HepG2 (cell line): ENCODE data around the gene TOX2. TPM values are rescaled to one million over a fixed set of nuclear protein-coding genes. Genes with fewer than 3 reads are reported as not detected.

Experiments
- ATAC-seq: fragments of 200-7000 bp; cut with Tn5 transposase; 3 replicates; pipeline ENCODE4 v1.9.1; 2020; ENCODE audit warnings: mild to moderate bottlenecking, moderate library complexity
- BruUV-seq: library from RNA; stranded (reverse); fragments of 400-500 nt; replicated peaks from 2 replicates; lab custom pipeline; 2021; lab: Mats Ljungman, UMichigan
- CTCF ChIA-PET: fragments of 300-600 bp; formaldehyde crosslinking; extraction: SDS; loops from one replicate; lab custom pipeline; 2021; ENCODE audit warnings: low total read pairs, inconsistent platforms, low intra/inter-chr PET ratio; lab: Yijun Ruan, JAX
- POLR2A ChIA-PET: fragments of 350-600 bp; sonication (Branson Sonifier 250); formaldehyde crosslinking; loops from one replicate; lab custom pipeline; 2020; ENCODE audit warnings: antibody characterized with exemption, inconsistent platforms; lab: Yijun Ruan, JAX
- DNase-seq: peaks from one replicate; pipeline ENCODE4 v3.0.0-alpha.2; 2015; ENCODE audit warnings: low spot score
- FAIRE-seq: peaks from 3 replicates; lab custom pipeline; 2011; peaks lifted over from hg19 to GRCh38; lab: Jason Lieb, UNC
- H2AFZ ChIP-seq: one replicate; pipeline ENCODE4 v1.6.1; 2011; ENCODE audit warnings: low read length, inconsistent platforms
- H3K27ac ChIP-seq: fragments of 300-600 bp; 3 replicates; pipeline ENCODE4 v1.8.0; 2011; ENCODE audit warnings: mixed run types, mild to moderate bottlenecking, mixed read lengths, low read length, inconsistent platforms; ENCODE audit not compliant: insufficient read depth; ENCODE audit errors: extremely low read length
- H3K27me3 ChIP-seq, 2 experiments: fragments of 200-600 bp in 1 of 2; 2 replicates in 1 of 2; 3 replicates in 1 of 2; pipeline versions ENCODE4 v1.6.0 to v1.8.0; 2011; ENCODE audit warnings: low read length in 2 of 2, mild to moderate bottlenecking in 2 of 2, moderate library complexity in 2 of 2, inconsistent platforms in 1 of 2; ENCODE audit not compliant: insufficient read depth in 2 of 2, control insufficient read depth in 1 of 2
- H3K36me3 ChIP-seq, 2 experiments: fragments of 200-600 bp in 1 of 2; replicated peaks in 1 of 2; 2 replicates in 1 of 2; 3 replicates in 1 of 2; pipeline versions ENCODE4 v1.5.1 to v1.8.0; 2011; ENCODE audit warnings: low read length in 2 of 2, inconsistent platforms in 1 of 2; ENCODE audit not compliant: insufficient read depth in 2 of 2, control insufficient read depth in 1 of 2
- H3K4me1 ChIP-seq: 2 replicates; pipeline ENCODE4 v1.5.1; 2012; ENCODE audit warnings: low read length, inconsistent platforms; ENCODE audit not compliant: insufficient read depth
- H3K4me2 ChIP-seq: 2 replicates; pipeline ENCODE4 v1.6.0; 2011; ENCODE audit warnings: low read depth, low read length, inconsistent platforms
- H3K4me3 ChIP-seq, 3 experiments: fragments of 200-600 bp in 1 of 3; sonication (generic), shearing (Covaris generic) in 1 of 3; replicated peaks in 1 of 3; 2 replicates each; pipeline ENCODE4 v1.5.1; 2011 to 2016; ENCODE audit warnings: low read length in 3 of 3, inconsistent platforms in 2 of 3, low read depth in 2 of 3, mild to moderate bottlenecking in 2 of 3, control low read depth in 1 of 3, mixed read lengths in 1 of 3; ENCODE audit not compliant: insufficient read depth in 1 of 3
- H3K79me2 ChIP-seq: one replicate; pipeline ENCODE4 v1.6.1; 2011; ENCODE audit warnings: low read length, inconsistent platforms; ENCODE audit not compliant: insufficient read depth
- H3K9ac ChIP-seq: 2 replicates; pipeline ENCODE4 v1.6.0; 2011; ENCODE audit warnings: mild to moderate bottlenecking, low read depth, low read length, inconsistent platforms; ENCODE audit not compliant: insufficient read depth
- H3K9me3 ChIP-seq: 2 replicates; pipeline ENCODE4 v1.5.1; 2012; ENCODE audit warnings: mild to moderate bottlenecking, low read length
- H4K20me1 ChIP-seq: 2 replicates; pipeline ENCODE4 v1.6.0; 2011; ENCODE audit warnings: inconsistent platforms, mild to moderate bottlenecking, low read length, moderate library complexity; ENCODE audit not compliant: insufficient read depth
- AKAP8 ChIP-seq: sonication (generic); formaldehyde crosslinking; IDR thresholded peaks from 2 replicates; pipeline ENCODE4 v1.5.1; 2020; ENCODE audit warnings: mild to moderate bottlenecking, missing genetic modification reagents
- CC2D1A ChIP-seq: sonication (generic); formaldehyde crosslinking; IDR thresholded peaks from 2 replicates; pipeline ENCODE4 v1.8.1; 2023; ENCODE audit warnings: mild to moderate bottlenecking, missing genetic modification reagents
- EEA1 ChIP-seq: sonication (generic); formaldehyde crosslinking; IDR thresholded peaks from 2 replicates; pipeline ENCODE4 v1.5.1; 2020; ENCODE audit warnings: mild to moderate bottlenecking, missing genetic modification reagents, borderline replicate concordance
- EED ChIP-seq: sonication (generic); formaldehyde crosslinking; IDR thresholded peaks from 2 replicates; pipeline ENCODE4 v1.5.0; 2020; ENCODE audit warnings: mild to moderate bottlenecking, missing genetic modification reagents
- HOXA7 ChIP-seq: sonication (generic); formaldehyde crosslinking; IDR thresholded peaks from 2 replicates; pipeline ENCODE4 v1.8.1; 2022; ENCODE audit warnings: mild to moderate bottlenecking, missing genetic modification reagents, moderate library complexity
- JARID2 ChIP-seq: sonication (generic); formaldehyde crosslinking; IDR thresholded peaks from 2 replicates; pipeline ENCODE4 v1.8.1; 2023; ENCODE audit warnings: missing genetic modification reagents, inconsistent platforms; ENCODE audit not compliant: insufficient replicate concordance
- KDM1A ChIP-seq: IDR thresholded peaks from 2 replicates; pipeline ENCODE4 v1.6.1; 2016; ENCODE audit warnings: missing compliant biosample characterization
- KIAA2018 ChIP-seq: sonication (generic); formaldehyde crosslinking; IDR thresholded peaks from 2 replicates; pipeline ENCODE4 v1.5.0; 2020; ENCODE audit warnings: mild to moderate bottlenecking, missing genetic modification reagents, borderline replicate concordance
- KLF6 ChIP-seq: IDR thresholded peaks from 2 replicates; pipeline ENCODE4 v1.8.0; 2016; ENCODE audit warnings: missing biosample characterization, missing genetic modification reagents
- MAF1 ChIP-seq: sonication (generic); formaldehyde crosslinking; IDR thresholded peaks from 2 replicates; pipeline ENCODE4 v1.5.0; 2020; ENCODE audit warnings: missing genetic modification reagents, borderline replicate concordance
- MEF2D ChIP-seq: sonication (generic); formaldehyde crosslinking; IDR thresholded peaks from 2 replicates; pipeline ENCODE4 v1.5.1; 2020; ENCODE audit warnings: mild to moderate bottlenecking, missing genetic modification reagents
- MTF1 ChIP-seq: sonication (generic); formaldehyde crosslinking; IDR thresholded peaks from 2 replicates; pipeline ENCODE4 v1.5.0; 2020; ENCODE audit warnings: missing genetic modification reagents
- RBM22 ChIP-seq: fragments of 200-400 bp; formaldehyde crosslinking; optimal IDR thresholded peaks from 2 replicates; pipeline ENCODE3; 2017; ENCODE audit warnings: mild to moderate bottlenecking, low read length, moderate library complexity
- ZBTB37 ChIP-seq: sonication (generic); formaldehyde crosslinking; IDR thresholded peaks from 2 replicates; pipeline ENCODE4 v1.4.0; 2020; ENCODE audit warnings: mild to moderate bottlenecking, missing genetic modification reagents
- ZNF605 ChIP-seq: sonication (generic); formaldehyde crosslinking; IDR thresholded peaks from 2 replicates; pipeline ENCODE4 v1.8.0; 2022; ENCODE audit warnings: mild to moderate bottlenecking, missing genetic modification reagents
- WGBS: methylation state at CpG from one replicate; pipeline ENCODE4 v1.1.6; 2017; ENCODE audit warnings: low lambda C conversion rate; 5-methylcytosine and 5-hydroxymethylcytosine counted together
- in situ Hi-C: cut with HindIII; loops from 2 replicates; pipeline ENCODE4 v1.10.0; 2017; ENCODE audit warnings: low pct_unique_long_range_greater_than_20kb; ENCODE audit not compliant: extremely low pct_ligation_motif_present
- intact Hi-C: fragments of 100-400 bp; cut with micrococcal nuclease; formaldehyde crosslinking; loops from one replicate; pipeline ENCODE4 v1.10.0; 2022; ENCODE audit not compliant: unreplicated experiment
- polyA plus RNA-seq, 8 experiments: library from polyadenylated mRNA; depleted of rRNA in 3 of 8; stranded (reverse) in 7 of 8; unstranded in 1 of 8; fragments of >200 nt; fragmentation: Illumina TruSeq in 4 of 8; extraction: Trizol in 4 of 8; gene quantifications; 2 replicates each; pipeline versions ENCODE4 v1.2.1 to v1.2.3, GENCODE V29; 2011 to 2016; ENCODE audit warnings: low read depth in 4 of 8, missing spikeins in 1 of 8, mixed read lengths in 1 of 8; ENCODE audit not compliant: insufficient read depth in 1 of 8
- total RNA-seq, 5 experiments: library from RNA; depleted of rRNA; stranded (reverse); fragments of >200 nt; fragmentation: Illumina TruSeq; extraction: Trizol; gene quantifications; 2 replicates each; pipeline ENCODE4 v1.2.3, GENCODE V29; 2016; ENCODE audit warnings: low read depth in 1 of 5
- TF ChIP-seq, protein P1 (sequence below): sonication (generic); formaldehyde crosslinking; IDR thresholded peaks from 2 replicates; pipeline ENCODE4 v1.5.1; 2020; ENCODE audit warnings: mild to moderate bottlenecking, moderate library complexity, missing genetic modification reagents

Gene TOX2
- total and polyA plus RNA-seq, 2 of the 13 experiments (the other 11 are each of a cell fraction or from before 2014, with no cell fraction given) = not detected

DNA sequence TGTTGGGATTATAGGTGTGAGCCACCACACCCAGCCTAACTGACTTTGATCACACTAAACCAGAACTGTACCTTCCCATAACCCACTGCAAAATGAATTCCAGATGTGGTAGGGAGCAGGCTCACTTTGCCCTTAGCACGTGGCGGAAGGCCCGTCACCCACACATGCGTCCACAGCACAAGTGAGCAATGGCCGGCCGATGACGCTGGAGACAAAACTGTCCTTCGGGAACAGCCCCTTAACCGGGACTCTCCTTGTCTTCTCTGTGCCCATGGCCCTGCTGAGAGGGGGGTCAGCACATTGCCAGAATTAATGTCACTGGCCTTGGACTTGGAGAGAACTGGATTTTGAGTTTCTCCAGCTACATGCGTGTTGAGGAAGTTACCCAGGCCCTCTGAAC is 107.2 kb downstream of the TOX2 start:
- intact Hi-C loops = no loop called here
- H3K4me2 ChIP-seq = no peak overlapping the region
- no peak overlapping the region for H3K27ac ChIP-seq
- no peak overlapping the region for H3K9ac ChIP-seq
- no peak for ATAC-seq
- no peaks in the 10 kb centered on the region for H3K79me2 ChIP-seq
- WGBS = 50% methylated on average over 10 of the region's 10 CpGs
- H3K9me3 ChIP-seq = no peaks in the 10 kb centered on the region
- peaks cover 2 to 58% of the 10 kb centered on the region in 2 experiments; a peak in 4 of 5 replicates for H3K27me3 ChIP-seq
- no peaks in the 10 kb centered on the region for H3K4me1 ChIP-seq
- FAIRE-seq = no peak
- H4K20me1 ChIP-seq = no peaks in the 10 kb centered on the region
- BruUV-seq = no TSS peak
- in situ Hi-C loops = no loop called here
- DNase-seq = no peak
- no peak overlapping the region for H3K4me3 ChIP-seq
- ChIA-PET CTCF (no interaction called here), POLR2A (no interaction called here)
- H2AFZ ChIP-seq = no peak overlapping the region
- H3K36me3 ChIP-seq = no peaks in the 10 kb centered on the region
- TF ChIP-seq HOXA7 (CRISPR knock-in tag) = no peak
- no peak for TF ChIP-seq EEA1 (CRISPR knock-in tag)
- no peak for TF ChIP-seq KDM1A (CRISPR knock-in tag)
- no peak for TF ChIP-seq MEF2D (CRISPR knock-in tag)
- TF ChIP-seq MAF1 (CRISPR knock-in tag) = no peak
- no peak for TF ChIP-seq KIAA2018 (CRISPR knock-in tag)
- no peak for TF ChIP-seq CC2D1A (CRISPR knock-in tag)
- TF ChIP-seq ZBTB37 (CRISPR knock-in tag) = no peak
- no peak for TF ChIP-seq RBM22
- no peak for TF ChIP-seq ZNF605 (CRISPR knock-in tag)
- no peak for TF ChIP-seq JARID2 (CRISPR knock-in tag)
- TF ChIP-seq, protein P1, sequence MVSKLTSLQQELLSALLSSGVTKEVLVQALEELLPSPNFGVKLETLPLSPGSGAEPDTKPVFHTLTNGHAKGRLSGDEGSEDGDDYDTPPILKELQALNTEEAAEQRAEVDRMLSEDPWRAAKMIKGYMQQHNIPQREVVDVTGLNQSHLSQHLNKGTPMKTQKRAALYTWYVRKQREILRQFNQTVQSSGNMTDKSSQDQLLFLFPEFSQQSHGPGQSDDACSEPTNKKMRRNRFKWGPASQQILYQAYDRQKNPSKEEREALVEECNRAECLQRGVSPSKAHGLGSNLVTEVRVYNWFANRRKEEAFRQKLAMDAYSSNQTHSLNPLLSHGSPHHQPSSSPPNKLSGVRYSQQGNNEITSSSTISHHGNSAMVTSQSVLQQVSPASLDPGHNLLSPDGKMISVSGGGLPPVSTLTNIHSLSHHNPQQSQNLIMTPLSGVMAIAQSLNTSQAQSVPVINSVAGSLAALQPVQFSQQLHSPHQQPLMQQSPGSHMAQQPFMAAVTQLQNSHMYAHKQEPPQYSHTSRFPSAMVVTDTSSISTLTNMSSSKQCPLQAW (CRISPR knock-in tag) = no peak
- TF ChIP-seq EED (CRISPR knock-in tag) = no peak
- TF ChIP-seq MTF1 (CRISPR knock-in tag) = no peak
- TF ChIP-seq KLF6 = no peak
- no peak for TF ChIP-seq AKAP8 (CRISPR knock-in tag)
